SK-N-MC (cell line): ENCODE results near the gene CHD3.

Source experiments
- EZH2 ChIP-seq: fragments of 200-600 bp; sonication (generic); IDR thresholded peaks from one replicate; pipeline ENCODE4 v1.6.1; 2017; ENCODE audit warnings: antibody characterized with exemption
- POLR2AphosphoS5 ChIP-seq: IDR thresholded peaks from 2 replicates; pipeline ENCODE4 v1.6.1; 2012; ENCODE audit warnings: mild to moderate bottlenecking, low read depth, low read length, borderline replicate concordance

DNA sequence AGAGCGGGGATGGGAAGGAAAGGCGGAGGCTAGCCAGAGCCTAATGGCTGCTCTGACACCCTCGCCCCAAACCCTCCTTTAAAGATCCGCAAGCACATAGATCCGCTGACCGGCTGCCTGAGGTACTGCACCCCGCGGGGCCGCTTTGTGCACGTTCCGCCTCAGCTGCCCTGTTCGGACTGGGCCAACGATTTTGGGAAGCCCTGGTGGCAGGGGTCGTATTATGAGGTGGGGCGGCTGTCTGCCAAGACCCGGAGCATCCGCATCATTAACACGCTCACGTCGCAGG, 30.1 kb upstream of the CHD3 start:
- no peak for TF ChIP-seq POLR2AphosphoS5
- no peak for TF ChIP-seq EZH2
